HEK293T (cell line): Measurements from ENCODE around the gene AGPAT3.

Experiments
- CTCF ChIA-PET: fragments of 350-600 bp; formaldehyde crosslinking; extraction: SDS; loops from one replicate; lab custom pipeline; 2021; ENCODE audit warnings: antibody characterized with exemption, inconsistent platforms; lab: Yijun Ruan, JAX
- POLR2A ChIA-PET: fragments of 350-600 bp; formaldehyde crosslinking; extraction: SDS; loops from one replicate; lab custom pipeline; 2020; ENCODE audit warnings: antibody characterized with exemption, inconsistent platforms; lab: Yijun Ruan, JAX
- DNase-seq: peaks from one replicate; pipeline ENCODE4 v3.0.0; 2012; ENCODE audit warnings: mixed read lengths; ENCODE audit errors: extremely low spot score
- ARNT ChIP-seq: fragments of 450-650 bp; IDR thresholded peaks from 2 replicates; pipeline ENCODE4 v1.6.1; 2017; ENCODE audit warnings: mild to moderate bottlenecking
- BHLHE40 ChIP-seq: fragments of 450-650 bp; IDR thresholded peaks from 2 replicates; pipeline ENCODE4 v1.6.1; 2016; ENCODE audit warnings: mild to moderate bottlenecking, moderate library complexity, borderline replicate concordance
- CTBP1 ChIP-seq: fragments of 450-650 bp; IDR thresholded peaks from 2 replicates; pipeline ENCODE4 v1.6.1; 2016; ENCODE audit warnings: borderline replicate concordance
- ELF4 ChIP-seq: fragments of 450-650 bp; IDR thresholded peaks from 2 replicates; pipeline ENCODE4 v1.6.1; 2017; ENCODE audit warnings: antibody characterized with exemption
- FOXA1 ChIP-seq: fragments of 450-650 bp; IDR thresholded peaks from 2 replicates; pipeline ENCODE4 v1.6.1; 2016; ENCODE audit warnings: mild to moderate bottlenecking
- FOXK2 ChIP-seq: fragments of 450-650 bp; IDR thresholded peaks from 2 replicates; pipeline ENCODE4 v1.6.1; 2016; ENCODE audit warnings: mild to moderate bottlenecking
- FOXM1 ChIP-seq: fragments of 450-650 bp; IDR thresholded peaks from 2 replicates; pipeline ENCODE4 v1.6.1; 2017; ENCODE audit warnings: mild to moderate bottlenecking, borderline replicate concordance
- HDGF ChIP-seq: fragments of 450-650 bp; IDR thresholded peaks from 2 replicates; pipeline ENCODE4 v1.6.1; 2017; ENCODE audit warnings: antibody characterized with exemption, borderline replicate concordance
- L3MBTL2 ChIP-seq: fragments of 450-650 bp; conservative IDR thresholded peaks from 2 replicates; pipeline ENCODE4 v1.6.1; 2016; ENCODE audit warnings: mild to moderate bottlenecking
- LEF1 ChIP-seq: fragments of 450-650 bp; IDR thresholded peaks from 2 replicates; pipeline ENCODE4 v1.6.1; 2017; ENCODE audit warnings: mild to moderate bottlenecking, borderline replicate concordance
- NFRKB ChIP-seq: fragments of 450-650 bp; IDR thresholded peaks from 2 replicates; pipeline ENCODE4 v1.6.1; 2016; ENCODE audit warnings: mild to moderate bottlenecking, moderate library complexity
- PKNOX1 ChIP-seq: fragments of 450-650 bp; IDR thresholded peaks from 2 replicates; pipeline ENCODE4 v1.6.1; 2016
- SP1 ChIP-seq: fragments of 450-650 bp; IDR thresholded peaks from 2 replicates; pipeline ENCODE4 v1.6.1; 2017
- SUZ12 ChIP-seq: fragments of 450-650 bp; IDR thresholded peaks from 2 replicates; pipeline ENCODE4 v1.6.1; 2016; ENCODE audit warnings: mild to moderate bottlenecking
- TARDBP ChIP-seq: fragments of 450-650 bp; IDR thresholded peaks from 2 replicates; pipeline ENCODE4 v1.6.1; 2016
- ZNF384 ChIP-seq: fragments of 450-650 bp; IDR thresholded peaks from 2 replicates; pipeline ENCODE4 v1.6.1; 2016

AGPAT3 gene

DNA sequence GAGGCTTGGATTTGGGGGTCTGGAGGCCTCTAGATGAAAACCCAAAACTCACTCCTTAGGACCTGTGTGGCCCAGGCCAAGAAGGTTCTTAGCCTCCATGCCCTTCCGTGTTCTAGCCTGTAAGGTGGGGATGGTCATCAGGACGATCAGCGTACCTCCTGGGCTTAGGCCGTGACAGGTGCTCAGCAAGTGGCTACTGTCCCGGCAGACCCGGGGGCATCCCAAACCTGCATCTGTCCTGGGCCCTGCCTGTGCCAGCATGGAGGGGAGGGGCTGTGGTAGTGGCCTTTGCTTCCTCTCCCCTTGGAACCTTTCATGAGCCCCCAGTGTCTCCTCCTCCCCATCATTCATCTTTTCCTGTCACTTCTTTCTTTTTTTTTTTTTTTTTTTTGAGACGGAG, 124.4 kb downstream of the AGPAT3 start:
- CTCF ChIA-PET = no interaction called here
- TF ChIP-seq L3MBTL2 = no peak
- TF ChIP-seq CTBP1 = no peak
- no peak for TF ChIP-seq ELF4
- POLR2A ChIA-PET = no interaction called here
- DNase-seq = no peak

DNA sequence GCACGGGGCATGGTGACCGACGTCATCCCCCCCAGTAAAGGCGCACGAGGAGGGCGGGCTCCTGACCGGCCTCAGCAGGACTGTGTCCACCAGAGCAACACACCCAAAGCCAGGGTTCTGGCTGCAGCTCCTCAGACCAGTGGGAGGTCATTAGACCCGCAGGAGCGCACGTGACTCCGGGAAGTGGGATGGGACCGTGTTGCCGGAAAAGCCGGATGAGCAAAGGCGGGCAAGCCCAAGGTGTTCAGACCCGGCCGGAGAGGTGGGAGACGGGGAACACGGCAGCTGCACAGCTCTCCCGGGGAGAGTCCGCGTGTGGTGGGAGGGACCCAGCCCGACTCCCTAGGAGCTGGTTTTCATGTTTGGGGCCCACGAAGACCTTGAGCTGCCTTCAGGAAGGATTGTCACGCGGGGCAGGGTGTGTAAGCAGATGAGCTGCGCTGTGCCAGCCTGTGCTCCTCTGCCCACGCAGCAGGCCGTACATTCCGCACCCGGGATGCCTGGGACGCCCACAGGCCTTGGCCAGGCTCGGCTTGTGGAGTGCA, 126.5 kb downstream of the AGPAT3 start:
- DNase-seq = no peak
- no peak for TF ChIP-seq FOXA1
- no peak for TF ChIP-seq SUZ12
- TF ChIP-seq ARNT = no peak
- no peak for TF ChIP-seq CTBP1
- TF ChIP-seq BHLHE40 = no peak
- no peak for TF ChIP-seq FOXK2
- TF ChIP-seq LEF1 = no peak
- no peak for TF ChIP-seq FOXM1
- no peak for TF ChIP-seq HDGF
- no peak for TF ChIP-seq ELF4
- TF ChIP-seq L3MBTL2 = no peak
- TF ChIP-seq SP1 = no peak
- CTCF ChIA-PET = no interaction called here
- POLR2A ChIA-PET = interaction anchor here (1.2 kb wide), 1 partner anchor 12 kb away, joined by 4 read pairs; no protein-coding TSS in a partner anchor

DNA sequence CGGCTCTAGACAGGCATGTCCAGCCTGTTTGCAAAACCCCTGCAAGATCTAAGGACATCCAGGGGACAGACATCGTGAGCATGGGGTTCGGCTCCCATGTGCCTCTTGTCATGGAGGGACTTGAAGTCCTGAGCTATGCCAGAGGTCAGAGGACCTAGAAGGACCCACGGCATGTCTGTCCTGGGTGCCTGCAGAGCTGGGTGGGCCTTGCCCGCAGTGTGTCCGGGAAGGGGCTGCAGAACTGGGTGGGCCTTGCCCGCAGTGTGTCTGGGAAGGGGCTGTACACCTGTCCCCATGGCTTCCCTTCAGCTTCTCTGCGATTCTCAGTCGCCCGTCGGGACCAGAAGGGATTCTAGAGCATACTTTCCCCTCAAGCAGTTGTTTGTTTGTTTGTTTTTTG, 127.1 kb downstream of the AGPAT3 start:
- CTCF ChIA-PET = no interaction called here
- TF ChIP-seq ZNF384 (no peak), L3MBTL2 (no peak), CTBP1 (no peak), NFRKB (no peak), HDGF (no peak), FOXK2 (no peak), SUZ12 (no peak), FOXA1 (no peak)
- POLR2A ChIA-PET = interaction anchor here (1.2 kb wide), 1 partner anchor 12 kb away, joined by 4 read pairs; no protein-coding TSS in a partner anchor
- DNase-seq = no peak

- TF ChIP-seq TARDBP (no peak), ELF4 (no peak), NFRKB (no peak), L3MBTL2 (no peak), HDGF (no peak), CTBP1 (no peak), FOXK2 (no peak), ZNF384 (no peak), FOXM1 (no peak), ARNT (no peak), SUZ12 (no peak), BHLHE40 (no peak), SP1 (no peak)
- POLR2A ChIA-PET = no interaction called here
- CTCF ChIA-PET = no interaction called here
- DNase-seq = no peak
These were observed 128.5 kb downstream of the AGPAT3 start for GRCh38 chr21:43993420-43993934.

- CTCF ChIA-PET = no interaction called here
- POLR2A ChIA-PET = interaction anchor here (1.0 kb wide), 1 partner anchor 16 kb away, joined by 3 read pairs; no protein-coding TSS in a partner anchor
- TF ChIP-seq PKNOX1 (no peak), FOXA1 (no peak), FOXM1 (no peak), FOXK2 (no peak), TARDBP (no peak), ZNF384 (no peak), BHLHE40 (no peak), SP1 (no peak), NFRKB (no peak), ARNT (no peak), ELF4 (no peak), SUZ12 (no peak), LEF1 (no peak), CTBP1 (no peak), HDGF (no peak)
- DNase-seq = no peak
These were observed 129.1 kb downstream of the AGPAT3 start for GRCh38 chr21:43994085-43994484.

DNA sequence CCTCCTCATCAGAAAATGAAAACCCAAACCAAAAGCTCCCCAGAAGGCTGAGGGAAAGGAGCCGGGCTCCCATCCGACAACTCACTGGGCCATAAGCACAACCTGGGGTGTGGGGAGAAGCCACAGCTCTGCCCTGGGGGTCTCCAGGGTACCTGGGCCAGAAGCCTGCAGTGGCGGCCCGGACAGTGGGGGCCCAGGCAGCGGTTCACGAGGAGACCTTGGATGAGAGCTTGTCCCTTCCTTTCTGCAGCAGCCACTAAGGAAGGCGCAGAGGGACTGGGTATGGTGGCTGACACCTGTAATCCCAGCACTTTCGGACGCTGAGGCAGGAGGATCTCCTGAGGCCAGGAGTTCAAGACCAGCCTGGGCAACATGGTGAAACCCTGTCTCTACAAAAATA, 129.6 kb downstream of the AGPAT3 start:
- DNase-seq = no peak
- CTCF ChIA-PET = interaction anchor here (0.6 kb wide), 1 partner anchor 190 kb away, joined by 3 read pairs; no protein-coding TSS in a partner anchor
- TF ChIP-seq SUZ12 = no peak
- TF ChIP-seq FOXA1 = no peak
- POLR2A ChIA-PET = interaction anchor here (1.0 kb wide), 1 partner anchor 16 kb away, joined by 3 read pairs; no protein-coding TSS in a partner anchor

DNA sequence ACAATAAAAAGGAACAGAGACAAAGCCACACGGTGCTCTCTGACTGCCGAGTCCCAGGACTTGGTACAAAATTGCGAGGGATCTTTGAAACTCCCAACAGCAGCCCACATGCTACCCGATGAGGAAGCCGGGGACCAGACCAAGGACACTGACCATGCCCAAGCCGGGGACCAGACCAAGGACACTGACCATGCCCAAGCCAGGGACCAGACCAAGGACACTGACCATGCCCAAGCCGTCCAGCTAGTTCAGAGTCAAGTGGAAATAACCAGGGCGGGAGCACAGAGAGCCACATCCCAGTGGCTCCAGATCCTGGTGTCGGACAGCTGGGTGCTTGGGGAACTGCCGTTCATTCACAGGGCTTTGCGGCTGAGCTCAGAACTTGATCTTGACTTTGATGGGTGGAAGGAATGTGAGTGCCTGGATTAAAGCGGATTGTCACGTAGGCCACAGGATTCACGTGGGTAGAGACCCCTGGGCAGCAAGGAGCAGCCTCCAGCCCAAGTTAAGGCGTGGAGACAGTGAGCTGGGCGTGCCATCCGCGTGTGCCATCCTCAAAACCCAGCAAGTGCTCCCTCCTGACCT, 130.6 kb downstream of the AGPAT3 start:
- POLR2A ChIA-PET = no interaction called here
- CTCF ChIA-PET = no interaction called here
- TF ChIP-seq LEF1 (no peak), NFRKB (no peak), ELF4 (no peak), SP1 (no peak), ZNF384 (no peak), TARDBP (no peak), ARNT (no peak), BHLHE40 (no peak), L3MBTL2 (no peak), FOXK2 (no peak), PKNOX1 (no peak), SUZ12 (no peak), HDGF (no peak), FOXA1 (no peak)
- DNase-seq = no peak
